Lower leg skin (tissue), 4 donors: ENCODE results near the gene MTG1. TPM values are rescaled to one million over a fixed set of nuclear protein-coding genes. Genes with fewer than 3 reads are reported as not detected.
A peak's percentile ranks its signal among the peaks of the same experiment; 100 is the strongest.
"Not testable (repeated sequence)": the region's sequence is repeated elsewhere in the genome, so short reads cannot be mapped to it uniquely, and the experiment has no call there.

Source experiments
- DNase-seq, 2 donors: peaks; one replicate each; pipeline ENCODE4 v3.0.0-alpha.2; 2019; ENCODE audit warnings: low spot score in 2 of 2
- H3K4me3 ChIP-seq: fragments of 200-600 bp; sonication (generic); 2 replicates; pipeline ENCODE4 v1.5.1; 2017; ENCODE audit warnings: mild to moderate bottlenecking, low read depth; ENCODE audit not compliant: poor library complexity, severe bottlenecking
- CTCF ChIP-seq, 3 donors: fragments of 450-650 bp; IDR thresholded peaks; one replicate each; pipeline ENCODE4 v1.5.1; 2016; ENCODE audit warnings: antibody characterized with exemption in 3 of 3, mild to moderate bottlenecking in 3 of 3, moderate library complexity in 2 of 3
- POLR2A ChIP-seq, 2 donors: fragments of 450-650 bp; IDR thresholded peaks; one replicate each; pipeline ENCODE4 v1.6.1; 2016 to 2017; ENCODE audit warnings: antibody characterized with exemption in 2 of 2, mild to moderate bottlenecking in 1 of 2, moderate library complexity in 1 of 2
- WGBS, 2 donors: methylation state at CpG; one replicate each; pipeline ENCODE4 v1.1.5; 2018; 5-methylcytosine and 5-hydroxymethylcytosine counted together
- intact Hi-C: fragments of 100-400 bp; cut with DNase I; formaldehyde crosslinking; loops from one replicate; pipeline ENCODE4 v1.15.0; 2023; ENCODE audit warnings: low total_unique reads
- total RNA-seq, 4 donors: library from RNA; depleted of rRNA; stranded (reverse); fragments of >200 nt; gene quantifications; one replicate each; pipeline ENCODE4 v1.1.0, GENCODE V29; 2016

Gene MTG1
- total RNA-seq, 4 donors from 2014 or later: 16.4 to 36.0 (median 25.6) TPM

- no peak for TF ChIP-seq CTCF (IDR thresholded peaks at IDR 0.05)
- peak in 1 of 2 donors; percentile 75 for DNase-seq
- H3K4me3 ChIP-seq: no peak overlapping the region
- intact Hi-C loops: no loop called here
- WGBS, 2 donors: 87 to 95% methylated on average over 7 to 15 of the region's 17 CpGs
These were observed 27.6 kb downstream of the MTG1 start for GRCh38 chr10:133421336-133422222.

DNA sequence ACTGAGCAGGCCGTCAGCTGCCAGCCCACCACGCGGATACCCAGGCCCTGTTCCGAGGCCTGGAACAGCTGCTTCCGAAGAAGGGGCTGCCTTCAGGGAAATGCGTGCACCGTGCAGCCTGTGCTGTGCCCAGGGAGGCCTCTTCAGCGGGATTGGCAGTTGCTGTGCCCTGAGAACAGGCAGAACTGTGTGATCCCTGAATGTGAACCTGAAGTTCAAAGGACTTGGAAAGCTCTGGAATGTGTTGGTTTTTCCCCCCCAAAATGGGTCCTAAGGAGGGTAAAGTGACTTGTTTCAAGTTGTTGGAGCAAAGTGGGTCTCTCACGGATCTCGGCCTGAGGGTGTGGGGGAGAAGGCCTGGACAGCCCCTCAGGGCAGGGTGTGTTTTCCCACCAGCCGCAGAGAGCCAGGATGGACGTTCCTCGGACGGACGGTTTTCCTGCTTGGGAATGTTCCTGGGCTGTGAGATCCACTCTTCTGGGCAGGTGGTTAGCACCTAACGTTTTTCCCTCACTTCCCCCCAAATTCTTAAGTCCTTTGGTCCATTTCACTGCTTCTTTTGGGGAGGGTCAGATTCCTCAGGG is 28.4 kb downstream of the MTG1 start:
- intact Hi-C loops: no loop called here
- 72 to 73% methylated on average over 13 to 16 of the region's 16 CpGs for WGBS, 2 donors
- H3K4me3 ChIP-seq: no peak overlapping the region
- peak in 1 of 2 donors; percentile 75 for DNase-seq
- TF ChIP-seq POLR2A (IDR thresholded peaks at IDR 0.05) (no peak), CTCF (IDR thresholded peaks at IDR 0.05) (no peak)

- TF ChIP-seq CTCF (IDR thresholded peaks at IDR 0.05) (no peak), POLR2A (IDR thresholded peaks at IDR 0.05) (no peak)
- intact Hi-C loops: no loop called here
- 17 to 24% methylated on average over 42 to 46 of the region's 88 CpGs for WGBS, 2 donors
- peak in 1 of 2 donors; percentile 84 for DNase-seq
- no peak overlapping the region for H3K4me3 ChIP-seq
These were observed 29.1 kb downstream of the MTG1 start for GRCh38 chr10:133422807-133423771.

DNA sequence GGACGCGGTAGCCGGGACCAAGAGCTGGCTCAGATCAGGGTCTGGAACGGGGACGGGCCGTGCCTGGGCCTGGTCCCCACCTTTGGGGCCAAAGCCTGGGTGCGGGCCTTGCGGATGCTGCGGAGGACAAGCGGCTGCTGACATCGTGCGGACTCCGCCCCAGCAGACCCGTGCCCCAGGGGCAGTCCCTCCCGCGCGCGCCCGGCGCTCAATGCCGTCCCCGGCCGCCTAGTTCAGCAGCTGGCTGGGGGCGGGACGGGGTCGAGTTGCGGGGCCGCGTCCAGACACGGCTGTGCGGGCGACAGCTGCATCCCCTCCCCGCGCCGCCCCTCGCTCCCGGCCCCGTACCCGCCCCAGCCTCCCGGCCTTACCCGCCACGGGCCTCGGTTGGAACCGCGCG is 30.1 kb downstream of the MTG1 start:
- no CpG with 5 or more reads among the region's 46 CpGs for WGBS, 2 donors
- H3K4me3 ChIP-seq, DNase-seq, intact Hi-C loops: not testable (repeated sequence)

DNA sequence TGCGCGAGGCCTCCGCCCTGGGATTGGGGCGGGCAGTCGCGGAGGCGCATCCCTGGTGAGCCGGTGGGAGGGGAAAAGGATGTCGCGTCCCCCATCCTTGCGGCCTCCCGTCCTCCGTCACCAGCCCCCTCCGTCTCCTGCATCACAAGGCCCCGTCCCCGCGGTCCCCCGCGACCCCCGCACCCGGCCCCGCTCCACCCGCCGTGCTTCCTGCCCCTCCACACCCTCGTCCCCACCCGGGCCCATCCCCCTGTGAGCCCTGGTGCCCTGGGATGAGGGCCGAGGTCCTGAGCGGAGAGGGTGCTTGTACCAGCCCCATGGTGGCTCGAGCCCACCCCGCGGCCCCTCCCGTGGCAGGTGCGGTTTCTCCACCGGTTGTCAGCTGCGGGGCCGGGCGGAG is 30.6 kb downstream of the MTG1 start, which contains the start of gene SPRN:
Gene SPRN, minus strand, starts transcription at position 25 of the 400 bp plus-strand sequence. CDS start 944 bp downstream, outside the sequence.
- DNase-seq, intact Hi-C loops, H3K4me3 ChIP-seq: not testable (repeated sequence)
- no CpG with 5 or more reads among the region's 37 CpGs for WGBS, 2 donors

- H3K4me3 ChIP-seq, DNase-seq, intact Hi-C loops: not testable (repeated sequence)
- WGBS, 2 donors: 53 to 60% methylated on average over 4 of the region's 4 CpGs
These were observed 35.6 kb downstream of the MTG1 start for GRCh38 chr10:133429571-133429970.

DNA sequence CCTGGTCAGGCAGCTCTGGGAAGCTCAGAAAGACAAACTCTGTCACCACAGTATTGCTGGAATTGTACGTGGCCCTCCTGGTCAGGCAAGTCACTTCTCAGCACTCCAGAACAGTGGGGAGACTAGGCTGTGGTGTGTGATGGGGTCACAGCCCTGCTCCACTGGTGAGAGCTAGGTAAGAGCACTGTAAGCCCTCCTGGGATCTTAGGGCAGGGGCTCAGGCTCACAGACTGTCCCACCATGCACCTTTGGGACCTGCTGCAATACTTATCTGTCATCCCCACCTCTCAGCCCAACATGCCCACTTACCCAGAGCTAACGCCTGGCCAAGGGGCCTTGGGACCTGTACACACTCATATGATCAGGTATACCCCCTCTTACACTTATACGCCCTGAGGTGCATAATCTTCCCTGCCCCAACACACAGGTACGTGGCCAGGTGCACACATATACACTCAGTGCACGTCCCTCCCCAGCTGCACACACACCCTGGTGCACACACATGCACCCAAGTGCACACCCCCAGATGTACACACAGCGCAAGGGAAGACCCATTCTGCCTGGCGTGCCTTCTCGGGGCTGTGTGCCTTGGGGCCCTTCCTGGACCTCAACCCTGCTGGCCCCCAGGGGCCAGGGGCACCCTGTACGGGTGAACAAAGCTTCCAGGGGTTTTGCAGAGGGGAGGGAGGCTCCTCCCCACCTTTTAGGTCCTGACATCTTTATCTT is 38.1 kb downstream of the MTG1 start:
- H3K4me3 ChIP-seq, intact Hi-C loops, DNase-seq: not testable (repeated sequence)
- 68 to 80% methylated on average over 3 to 5 of the region's 9 CpGs for WGBS, 2 donors

- peak in 1 of 2 donors; percentile 80 for DNase-seq
- WGBS, 2 donors: 80% methylated on average over 8 of the region's 25 CpGs; no CpG with 5 or more reads in 1 of the 2 donors
- intact Hi-C loops, H3K4me3 ChIP-seq: not testable (repeated sequence)
These were observed 38.8 kb downstream of the MTG1 start for GRCh38 chr10:133432789-133433188.
